ENCODE measurements around the gene ZNF117. TPM values are rescaled to one million over a fixed set of nuclear protein-coding genes. Genes with fewer than 3 reads are reported as not detected.
"Not testable (repeated sequence)": the region's sequence is repeated elsewhere in the genome, so short reads cannot be mapped to it uniquely, and the experiment has no call there.

Gene ZNF117
- total RNA-seq, 1 experiment from 2014 or later = 7.0 TPM

GRCh38 chr7:64945503-64946175, 45.2 kb downstream of the ZNF117 start:
- ATAC-seq (no peak), DNase-seq (ENCODE audit: low spot score) (no peak)
- Mint-ChIP-seq H3K27me3 (ENCODE audit: low read depth) (peaks cover 19% of the 10 kb centered on the region), H3K9me3 (peaks cover 8% of the 10 kb centered on the region), H3K4me3 (no peak overlapping the region), H3K36me3 (0 out of 2 replicates have a peak, but pooled peaks cover 2% of the 10 kb centered on the region), H3K27ac (no peak overlapping the region), H3K4me1 (no peaks in the 10 kb centered on the region)
- ChIA-PET POLR2A (interaction anchor here (0.6 kb wide), 1 partner anchor 33 kb away, joined by 3 read pairs; no protein-coding TSS in a partner anchor), CTCF (interaction anchor here (1.0 to 3.7 kb wide), 2 partner anchors 57 to 59 kb away, joined by 3 to 20 read pairs; no protein-coding TSS in a partner anchor)
- TF ChIP-seq MYBL2 (CRISPR knock-in tag; IDR thresholded peaks at IDR 0.05) (no peak), TEAD4 (CRISPR knock-in tag; IDR thresholded peaks at IDR 0.05) (no peak), HMGA2 (CRISPR knock-in tag; IDR thresholded peaks at IDR 0.05) (no peak), ATF6 (CRISPR knock-in tag; IDR thresholded peaks at IDR 0.05) (no peak), JAZF1 (CRISPR knock-in tag; IDR thresholded peaks at IDR 0.05) (no peak), IRF2 (CRISPR knock-in tag; IDR thresholded peaks at IDR 0.05; ENCODE audit: borderline replicate concordance, low read depth) (no peak), PRRX2 (CRISPR knock-in tag; IDR thresholded peaks at IDR 0.05) (no peak), ZNF425 (CRISPR knock-in tag; conservative IDR thresholded peaks at IDR 0.05) (no peak), ZNF263 (CRISPR knock-in tag; IDR thresholded peaks at IDR 0.05; ENCODE audit: low read depth) (no peak), ZSCAN18 (CRISPR knock-in tag; IDR thresholded peaks at IDR 0.05) (no peak), HMGXB4 (CRISPR knock-in tag; IDR thresholded peaks at IDR 0.05) (no peak), CREB1 (CRISPR knock-in tag; IDR thresholded peaks at IDR 0.05) (no peak), FOXJ3 (CRISPR knock-in tag; IDR thresholded peaks at IDR 0.05; ENCODE audit: borderline replicate concordance) (no peak), NR3C1 (CRISPR knock-in tag; conservative IDR thresholded peaks at IDR 0.05; ENCODE audit: low read depth) (no peak), PRDM15 (CRISPR knock-in tag; IDR thresholded peaks at IDR 0.05) (no peak), NFYB (CRISPR knock-in tag; conservative IDR thresholded peaks at IDR 0.05; ENCODE audit: low read depth) (no peak), GRHL2 (CRISPR knock-in tag; IDR thresholded peaks at IDR 0.05; ENCODE audit: insufficient replicate concordance, severe bottlenecking) (no peak), PREB (CRISPR knock-in tag; IDR thresholded peaks at IDR 0.05; ENCODE audit: borderline replicate concordance) (no peak), TCF7 (CRISPR knock-in tag; IDR thresholded peaks at IDR 0.05; ENCODE audit: low read depth) (no peak)

- ATAC-seq; H3K9me3 Mint-ChIP-seq; H3K4me1 Mint-ChIP-seq; POLR2A ChIA-PET; H3K4me3 Mint-ChIP-seq; DNase-seq (ENCODE audit: low spot score); H3K27ac Mint-ChIP-seq; H3K36me3 Mint-ChIP-seq: not testable (repeated sequence)
- CTCF ChIA-PET = interaction anchor here (3.7 kb wide), 1 partner anchor 57 kb away, joined by 20 read pairs; no protein-coding TSS in a partner anchor
- H3K27me3 Mint-ChIP-seq (ENCODE audit: low read depth) = peaks cover 19% of the 10 kb centered on the region
These were observed 46.0 kb downstream of the ZNF117 start for GRCh38 chr7:64944667-64945502.

All from WTC11 (cell line).